ENCODE results near the gene LIF. TPM values are rescaled to one million over a fixed set of nuclear protein-coding genes. Genes with fewer than 3 reads are reported as not detected.
"Not testable (repeated sequence)": the region's sequence is repeated elsewhere in the genome, so short reads cannot be mapped to it uniquely, and the experiment has no call there.

Gene LIF
- total RNA-seq, 1 donor from 2014 or later: 6.9 TPM

- DNase-seq: no peak
- intact Hi-C loops (cut with DNase I): no loop called here
- peak; percentile 80 for ATAC-seq
- no peaks in the 10 kb centered on the region for H3K27me3 ChIP-seq
- peaks cover 18% of the 10 kb centered on the region for H3K4me1 ChIP-seq
- no peak overlapping the region for H3K4me3 ChIP-seq
- peak overlapping the region; percentile 27 for H3K27ac ChIP-seq
- no peaks in the 10 kb centered on the region for H3K36me3 ChIP-seq
- no peaks in the 10 kb centered on the region for H3K9me3 ChIP-seq
- TF ChIP-seq, protein P1, sequence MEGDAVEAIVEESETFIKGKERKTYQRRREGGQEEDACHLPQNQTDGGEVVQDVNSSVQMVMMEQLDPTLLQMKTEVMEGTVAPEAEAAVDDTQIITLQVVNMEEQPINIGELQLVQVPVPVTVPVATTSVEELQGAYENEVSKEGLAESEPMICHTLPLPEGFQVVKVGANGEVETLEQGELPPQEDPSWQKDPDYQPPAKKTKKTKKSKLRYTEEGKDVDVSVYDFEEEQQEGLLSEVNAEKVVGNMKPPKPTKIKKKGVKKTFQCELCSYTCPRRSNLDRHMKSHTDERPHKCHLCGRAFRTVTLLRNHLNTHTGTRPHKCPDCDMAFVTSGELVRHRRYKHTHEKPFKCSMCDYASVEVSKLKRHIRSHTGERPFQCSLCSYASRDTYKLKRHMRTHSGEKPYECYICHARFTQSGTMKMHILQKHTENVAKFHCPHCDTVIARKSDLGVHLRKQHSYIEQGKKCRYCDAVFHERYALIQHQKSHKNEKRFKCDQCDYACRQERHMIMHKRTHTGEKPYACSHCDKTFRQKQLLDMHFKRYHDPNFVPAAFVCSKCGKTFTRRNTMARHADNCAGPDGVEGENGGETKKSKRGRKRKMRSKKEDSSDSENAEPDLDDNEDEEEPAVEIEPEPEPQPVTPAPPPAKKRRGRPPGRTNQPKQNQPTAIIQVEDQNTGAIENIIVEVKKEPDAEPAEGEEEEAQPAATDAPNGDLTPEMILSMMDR (IDR thresholded peaks at IDR 0.05): no peak
These were observed 11.6 kb downstream of the LIF start for GRCh38 chr22:30234786-30235470.

DNA sequence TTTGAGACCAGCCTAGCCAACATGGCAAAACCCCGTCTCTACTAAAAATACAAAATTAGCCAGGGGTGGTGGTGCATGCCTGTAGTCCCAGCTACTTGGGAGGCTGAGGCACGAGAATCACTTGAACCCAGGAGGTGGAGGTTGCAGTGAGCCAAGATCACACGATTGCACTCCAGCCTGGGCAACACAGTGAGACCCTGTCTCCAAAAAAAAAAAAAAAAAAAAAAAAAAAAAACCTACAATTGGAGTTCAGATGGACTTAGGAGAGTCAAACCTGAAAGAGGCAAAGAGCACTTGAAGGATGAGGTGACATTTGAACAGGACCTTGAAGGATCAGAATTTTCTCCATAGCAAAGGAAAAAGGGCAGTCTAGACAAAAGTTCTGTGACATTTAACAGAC is 12.2 kb downstream of the LIF start:
- peaks cover 18% of the 10 kb centered on the region for H3K4me1 ChIP-seq
- H3K9me3 ChIP-seq; H3K4me3 ChIP-seq; H3K27me3 ChIP-seq; intact Hi-C loops (cut with DNase I); DNase-seq; H3K36me3 ChIP-seq; ATAC-seq; H3K27ac ChIP-seq: not testable (repeated sequence)

GRCh38 chr22:30233582-30233981 is 13.0 kb downstream of the LIF start:
- Histone ChIP-seq H3K27me3 (no peaks in the 10 kb centered on the region), H3K9me3 (no peaks in the 10 kb centered on the region), H3K4me3 (no peak overlapping the region), H3K27ac (no peak overlapping the region), H3K36me3 (no peaks in the 10 kb centered on the region), H3K4me1 (peaks cover 18% of the 10 kb centered on the region)
- TF ChIP-seq, protein P1 (IDR thresholded peaks at IDR 0.05): no peak
- ATAC-seq (no peak), DNase-seq (no peak)
- intact Hi-C loops (cut with DNase I): no loop called here

- DNase-seq (no peak), ATAC-seq (no peak)
- H3K4me3 ChIP-seq: no peak overlapping the region
- intact Hi-C loops (cut with DNase I): no loop called here
- no peaks in the 10 kb centered on the region for H3K36me3 ChIP-seq
- H3K9me3 ChIP-seq: no peaks in the 10 kb centered on the region
- H3K27ac ChIP-seq: no peak overlapping the region
- H3K4me1 ChIP-seq: peaks cover 18% of the 10 kb centered on the region
- TF ChIP-seq, protein P1 (IDR thresholded peaks at IDR 0.05): no peak
- H3K27me3 ChIP-seq: no peaks in the 10 kb centered on the region
These were observed 13.8 kb downstream of the LIF start for GRCh38 chr22:30232716-30233218.

DNA sequence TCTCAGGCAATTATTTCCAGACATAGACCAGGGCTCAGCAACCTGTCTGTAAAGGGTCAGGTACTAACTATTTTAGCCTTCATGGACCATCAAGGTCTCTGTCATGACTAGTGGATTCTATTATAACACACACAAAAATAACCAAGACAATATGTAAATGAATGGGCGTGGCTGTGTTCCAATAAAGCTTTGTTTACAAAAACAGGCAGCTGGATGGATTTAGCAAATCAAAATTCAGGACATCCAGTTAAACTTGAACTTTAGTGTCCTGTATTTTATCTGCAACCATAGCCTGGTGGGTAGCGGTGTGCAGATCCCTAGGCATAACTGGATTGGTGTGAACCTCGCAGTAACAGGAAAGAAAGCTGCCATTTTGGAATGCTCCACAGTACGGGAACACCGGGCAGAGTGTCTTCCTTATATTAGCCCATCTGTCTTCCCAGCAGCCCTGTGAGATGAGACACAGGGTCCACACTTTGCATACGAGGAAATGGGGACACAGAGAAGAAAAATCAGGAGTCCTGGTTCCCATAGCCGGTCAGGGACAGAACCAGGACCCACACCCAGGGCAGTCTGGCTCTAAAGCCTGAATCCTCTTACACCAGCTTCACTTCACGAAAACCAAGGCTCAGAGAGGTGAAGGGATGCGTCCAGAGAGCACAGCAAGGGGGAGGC is 15.6 kb downstream of the LIF start:
- H3K27ac ChIP-seq: no peak overlapping the region
- no peak for DNase-seq
- ATAC-seq: no peak
- no peaks in the 10 kb centered on the region for H3K36me3 ChIP-seq
- H3K9me3 ChIP-seq: no peaks in the 10 kb centered on the region
- intact Hi-C loops (cut with DNase I): no loop called here
- TF ChIP-seq, protein P1 (IDR thresholded peaks at IDR 0.05): no peak
- H3K4me3 ChIP-seq: no peak overlapping the region
- no peaks in the 10 kb centered on the region for H3K27me3 ChIP-seq
- peaks cover 13% of the 10 kb centered on the region for H3K4me1 ChIP-seq

DNA sequence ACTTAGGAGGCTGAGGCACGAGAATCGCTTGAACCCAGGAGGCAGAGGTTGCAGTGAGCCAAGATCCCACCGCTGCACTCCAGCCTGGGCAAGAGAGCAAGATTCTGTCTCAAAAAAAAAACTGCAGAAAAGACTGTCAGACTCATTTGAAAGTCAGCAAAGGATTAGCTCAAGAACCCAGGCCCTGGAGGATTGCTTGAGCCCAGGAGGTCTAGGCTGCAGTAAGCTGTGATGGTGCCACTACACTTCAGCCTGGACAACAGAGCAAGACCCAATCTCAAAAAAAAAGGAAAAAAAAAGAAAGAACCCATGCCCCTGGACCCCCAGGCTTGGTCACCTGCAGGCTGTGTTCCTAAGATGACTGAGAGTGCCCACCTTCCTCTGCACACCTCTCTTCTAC is 16.2 kb downstream of the LIF start:
- no peaks in the 10 kb centered on the region for H3K27me3 ChIP-seq
- no peak overlapping the region for H3K27ac ChIP-seq
- H3K4me3 ChIP-seq: no peak overlapping the region
- no peaks in the 10 kb centered on the region for H3K9me3 ChIP-seq
- intact Hi-C loops (cut with DNase I): no loop called here
- peaks cover 7% of the 10 kb centered on the region for H3K4me1 ChIP-seq
- ATAC-seq (no peak), DNase-seq (no peak)
- TF ChIP-seq, protein P1 (IDR thresholded peaks at IDR 0.05): no peak
- H3K36me3 ChIP-seq: no peaks in the 10 kb centered on the region
